HL-60 (cell line): Measurements from ENCODE around the gene MYORG.

Source experiments
- GABPA ChIP-seq: IDR thresholded peaks from 2 replicates; pipeline ENCODE4 v1.6.1; 2012; ENCODE audit warnings: low read depth
- POLR2AphosphoS5 ChIP-seq: IDR thresholded peaks from 2 replicates; pipeline ENCODE4 v1.6.1; 2012; ENCODE audit warnings: low read depth
- TF ChIP-seq, protein P1 (sequence below): IDR thresholded peaks from one replicate; pipeline ENCODE4 v1.5.1; 2011; ENCODE audit warnings: low read length, control low read depth, inconsistent platforms; ENCODE audit not compliant: insufficient read depth
- TF ChIP-seq, protein P2 (sequence below): IDR thresholded peaks from 2 replicates; pipeline ENCODE4 v1.6.1; 2012; ENCODE audit warnings: low read depth; ENCODE audit not compliant: insufficient replicate concordance

DNA sequence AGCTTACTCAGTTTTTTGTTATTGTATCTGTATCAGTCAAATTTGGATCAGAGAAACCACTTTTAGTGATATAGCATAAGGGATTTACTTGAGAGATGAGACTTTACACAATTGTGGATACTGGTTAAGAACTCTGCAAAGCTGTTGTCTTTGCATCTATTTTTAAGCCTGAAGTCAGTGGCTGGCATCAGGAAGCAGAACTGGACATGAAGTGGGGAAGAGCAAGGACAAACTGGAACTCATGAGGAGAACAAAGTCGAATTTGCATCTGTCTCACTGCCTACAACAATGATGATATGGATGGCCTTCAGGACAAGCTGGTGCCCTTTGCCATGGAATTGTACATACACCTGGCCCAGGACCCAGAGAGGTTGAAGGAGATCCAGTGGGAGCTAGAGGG, 15.8 kb upstream of the MYORG start:
- TF ChIP-seq, protein P1, sequence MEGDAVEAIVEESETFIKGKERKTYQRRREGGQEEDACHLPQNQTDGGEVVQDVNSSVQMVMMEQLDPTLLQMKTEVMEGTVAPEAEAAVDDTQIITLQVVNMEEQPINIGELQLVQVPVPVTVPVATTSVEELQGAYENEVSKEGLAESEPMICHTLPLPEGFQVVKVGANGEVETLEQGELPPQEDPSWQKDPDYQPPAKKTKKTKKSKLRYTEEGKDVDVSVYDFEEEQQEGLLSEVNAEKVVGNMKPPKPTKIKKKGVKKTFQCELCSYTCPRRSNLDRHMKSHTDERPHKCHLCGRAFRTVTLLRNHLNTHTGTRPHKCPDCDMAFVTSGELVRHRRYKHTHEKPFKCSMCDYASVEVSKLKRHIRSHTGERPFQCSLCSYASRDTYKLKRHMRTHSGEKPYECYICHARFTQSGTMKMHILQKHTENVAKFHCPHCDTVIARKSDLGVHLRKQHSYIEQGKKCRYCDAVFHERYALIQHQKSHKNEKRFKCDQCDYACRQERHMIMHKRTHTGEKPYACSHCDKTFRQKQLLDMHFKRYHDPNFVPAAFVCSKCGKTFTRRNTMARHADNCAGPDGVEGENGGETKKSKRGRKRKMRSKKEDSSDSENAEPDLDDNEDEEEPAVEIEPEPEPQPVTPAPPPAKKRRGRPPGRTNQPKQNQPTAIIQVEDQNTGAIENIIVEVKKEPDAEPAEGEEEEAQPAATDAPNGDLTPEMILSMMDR: no peak
- TF ChIP-seq, protein P2, sequence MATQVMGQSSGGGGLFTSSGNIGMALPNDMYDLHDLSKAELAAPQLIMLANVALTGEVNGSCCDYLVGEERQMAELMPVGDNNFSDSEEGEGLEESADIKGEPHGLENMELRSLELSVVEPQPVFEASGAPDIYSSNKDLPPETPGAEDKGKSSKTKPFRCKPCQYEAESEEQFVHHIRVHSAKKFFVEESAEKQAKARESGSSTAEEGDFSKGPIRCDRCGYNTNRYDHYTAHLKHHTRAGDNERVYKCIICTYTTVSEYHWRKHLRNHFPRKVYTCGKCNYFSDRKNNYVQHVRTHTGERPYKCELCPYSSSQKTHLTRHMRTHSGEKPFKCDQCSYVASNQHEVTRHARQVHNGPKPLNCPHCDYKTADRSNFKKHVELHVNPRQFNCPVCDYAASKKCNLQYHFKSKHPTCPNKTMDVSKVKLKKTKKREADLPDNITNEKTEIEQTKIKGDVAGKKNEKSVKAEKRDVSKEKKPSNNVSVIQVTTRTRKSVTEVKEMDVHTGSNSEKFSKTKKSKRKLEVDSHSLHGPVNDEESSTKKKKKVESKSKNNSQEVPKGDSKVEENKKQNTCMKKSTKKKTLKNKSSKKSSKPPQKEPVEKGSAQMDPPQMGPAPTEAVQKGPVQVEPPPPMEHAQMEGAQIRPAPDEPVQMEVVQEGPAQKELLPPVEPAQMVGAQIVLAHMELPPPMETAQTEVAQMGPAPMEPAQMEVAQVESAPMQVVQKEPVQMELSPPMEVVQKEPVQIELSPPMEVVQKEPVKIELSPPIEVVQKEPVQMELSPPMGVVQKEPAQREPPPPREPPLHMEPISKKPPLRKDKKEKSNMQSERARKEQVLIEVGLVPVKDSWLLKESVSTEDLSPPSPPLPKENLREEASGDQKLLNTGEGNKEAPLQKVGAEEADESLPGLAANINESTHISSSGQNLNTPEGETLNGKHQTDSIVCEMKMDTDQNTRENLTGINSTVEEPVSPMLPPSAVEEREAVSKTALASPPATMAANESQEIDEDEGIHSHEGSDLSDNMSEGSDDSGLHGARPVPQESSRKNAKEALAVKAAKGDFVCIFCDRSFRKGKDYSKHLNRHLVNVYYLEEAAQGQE: no peak
- TF ChIP-seq POLR2AphosphoS5: no peak
- TF ChIP-seq GABPA: no peak
